ENCODE data around the gene ZNF532.

- TF ChIP-seq POLR2A (IDR thresholded peaks at IDR 0.05) (no peak), CTCF (IDR thresholded peaks at IDR 0.05) (no peak)
Measured at GRCh38 chr18:58881477-58881876, 16.8 kb downstream of the ZNF532 start.
